Esophagus squamous epithelium (tissue), 4 donors: ENCODE measurements around the gene GIGYF2.

Source experiments
- POLR2A ChIP-seq, 4 donors: fragments of 450-650 bp; IDR thresholded peaks; one replicate each; pipeline ENCODE4 v1.6.1; 2017; ENCODE audit warnings: antibody characterized with exemption in 4 of 4, mild to moderate bottlenecking in 4 of 4, moderate library complexity in 3 of 4
- TF ChIP-seq, protein P1 (sequence below), 6 experiments: fragments of 450-650 bp in 4 of 6; fragments of 200-600 bp in 2 of 6; sonication (generic) in 2 of 6; IDR thresholded peaks; one replicate each; pipeline ENCODE4 v1.5.1; 2016 to 2019; ENCODE audit warnings: antibody characterized with exemption in 6 of 6, mild to moderate bottlenecking in 4 of 6, moderate library complexity in 4 of 6

- TF ChIP-seq, protein P1, sequence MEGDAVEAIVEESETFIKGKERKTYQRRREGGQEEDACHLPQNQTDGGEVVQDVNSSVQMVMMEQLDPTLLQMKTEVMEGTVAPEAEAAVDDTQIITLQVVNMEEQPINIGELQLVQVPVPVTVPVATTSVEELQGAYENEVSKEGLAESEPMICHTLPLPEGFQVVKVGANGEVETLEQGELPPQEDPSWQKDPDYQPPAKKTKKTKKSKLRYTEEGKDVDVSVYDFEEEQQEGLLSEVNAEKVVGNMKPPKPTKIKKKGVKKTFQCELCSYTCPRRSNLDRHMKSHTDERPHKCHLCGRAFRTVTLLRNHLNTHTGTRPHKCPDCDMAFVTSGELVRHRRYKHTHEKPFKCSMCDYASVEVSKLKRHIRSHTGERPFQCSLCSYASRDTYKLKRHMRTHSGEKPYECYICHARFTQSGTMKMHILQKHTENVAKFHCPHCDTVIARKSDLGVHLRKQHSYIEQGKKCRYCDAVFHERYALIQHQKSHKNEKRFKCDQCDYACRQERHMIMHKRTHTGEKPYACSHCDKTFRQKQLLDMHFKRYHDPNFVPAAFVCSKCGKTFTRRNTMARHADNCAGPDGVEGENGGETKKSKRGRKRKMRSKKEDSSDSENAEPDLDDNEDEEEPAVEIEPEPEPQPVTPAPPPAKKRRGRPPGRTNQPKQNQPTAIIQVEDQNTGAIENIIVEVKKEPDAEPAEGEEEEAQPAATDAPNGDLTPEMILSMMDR (IDR thresholded peaks at IDR 0.05), result no peak
- TF ChIP-seq POLR2A (IDR thresholded peaks at IDR 0.05), result no peak
Measured at GRCh38 chr2:232696609-232697058, 497 bp upstream of the GIGYF2 start.
